ENCODE data around the gene UBAC2. TPM values are rescaled to one million over a fixed set of nuclear protein-coding genes. Genes with fewer than 3 reads are reported as not detected.

The UBAC2 gene
- total and polyA plus RNA-seq, 2 donors (not counting 1 experiment from before 2014, with no cell fraction given): 32.4 to 87.4 TPM

DNA sequence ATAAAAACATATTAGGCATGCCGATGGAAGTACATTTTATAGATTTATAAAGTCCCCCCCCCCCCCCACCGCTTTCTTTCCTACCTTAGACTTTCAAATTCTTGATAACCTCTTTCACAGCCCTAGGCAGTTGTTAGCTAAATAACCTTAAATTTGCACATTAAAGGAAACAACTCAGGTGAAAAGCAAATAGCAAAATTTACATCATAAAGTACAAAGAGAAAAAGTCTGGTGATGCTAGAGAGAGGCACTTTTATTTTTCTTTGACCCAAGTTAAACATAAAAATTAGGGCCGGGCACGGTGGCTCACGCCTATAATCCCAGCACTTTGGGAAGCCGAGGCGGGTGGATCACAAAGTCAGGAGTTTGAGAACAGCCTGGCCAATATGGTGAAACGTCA, 15.0 kb upstream of the UBAC2 start:
- Histone ChIP-seq H3K9ac (ENCODE audit: insufficient read depth, low read length) (no peak overlapping the region), H3K79me2 (ENCODE audit: control insufficient read depth, insufficient read depth, low read length) (no peaks in the 10 kb centered on the region), H2AFZ (ENCODE audit: low read length) (no peak overlapping the region), H3K27ac (ENCODE audit: insufficient read depth, low read length) (no peak overlapping the region), H3K4me1 (ENCODE audit: control insufficient read depth, extremely low read depth, insufficient read depth, low read length) (no peaks in the 10 kb centered on the region), H3K9me3 (ENCODE audit: control insufficient read depth, insufficient read depth, low read depth, low read length) (no peaks in the 10 kb centered on the region), H3K27me3 (ENCODE audit: control insufficient read depth, insufficient read depth, low read length) (peaks cover 2% of the 10 kb centered on the region), H3K4me2 (ENCODE audit: extremely low read depth, insufficient read depth, low read length) (no peak overlapping the region), H4K20me1 (ENCODE audit: control insufficient read depth, extremely low read depth, insufficient read depth, low read length) (no peaks in the 10 kb centered on the region), H3K36me3 (ENCODE audit: control insufficient read depth, insufficient read depth, low read length) (no peaks in the 10 kb centered on the region), H3K4me3 (replicated peaks in 1 of 4; ENCODE audit: control extremely low read depth in 1 of 4, insufficient read depth in 1 of 4, low read depth in 3 of 4, low read length in 4 of 4) (no peak overlapping the region)
- DNase-seq (ENCODE audit: low read depth in 2 of 2): no peak
- TF ChIP-seq EZH2 (IDR thresholded peaks at IDR 0.05; ENCODE audit: low read length, missing control alignments) (no peak), CTCF (conservative IDR thresholded peaks at IDR 0.05 in 1 of 2, IDR thresholded peaks at IDR 0.05 in 1 of 2; ENCODE audit: low read depth in 1 of 2, low read length in 2 of 2) (no peak)

DNA sequence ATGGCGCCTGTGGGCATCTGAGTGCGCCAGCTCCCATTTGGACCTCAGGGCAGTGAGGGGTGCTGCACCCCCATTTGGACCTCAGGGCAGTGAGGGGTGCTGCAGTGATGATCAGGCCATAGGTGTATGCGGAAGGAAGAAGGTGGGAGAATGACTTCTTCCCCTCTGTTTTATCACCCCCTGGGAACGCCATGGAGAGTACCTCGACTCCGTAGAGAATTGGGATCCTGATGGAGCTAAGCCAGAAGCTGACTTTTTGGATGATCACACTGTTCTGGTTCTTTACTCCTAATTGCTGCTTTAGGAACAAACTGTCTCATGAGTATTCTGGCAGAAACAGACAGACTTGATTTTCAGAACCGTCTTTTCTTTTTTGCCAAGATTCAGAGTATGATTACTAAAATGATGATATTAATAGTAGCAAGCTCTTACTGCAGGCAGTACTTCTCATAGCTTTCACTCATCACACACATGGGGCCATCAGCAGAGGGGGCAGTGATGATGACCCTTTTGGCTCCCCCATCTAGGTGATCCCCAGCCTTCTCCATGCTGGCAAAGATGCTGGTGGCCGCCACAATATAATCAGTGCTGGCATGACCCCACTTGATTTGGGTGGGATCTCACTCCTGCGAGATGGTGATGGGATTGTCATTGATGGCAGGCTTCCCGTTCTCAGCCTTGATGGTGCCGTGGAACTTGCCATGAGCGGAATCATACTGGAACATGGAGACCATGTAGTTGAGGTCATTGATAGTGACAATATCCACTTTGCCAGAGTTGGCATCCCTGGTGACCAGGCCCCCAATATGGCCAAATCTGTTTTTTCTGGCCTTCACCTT, 10.3 kb upstream of the UBAC2 start:
- no peak for DNase-seq (ENCODE audit: low read depth in 2 of 2)
- Histone ChIP-seq H3K9ac (ENCODE audit: insufficient read depth, low read length) (no peak overlapping the region), H3K9me3 (ENCODE audit: control insufficient read depth, insufficient read depth, low read depth, low read length) (no peaks in the 10 kb centered on the region), H3K27me3 (ENCODE audit: control insufficient read depth, insufficient read depth, low read length) (peaks cover 2% of the 10 kb centered on the region), H3K4me1 (ENCODE audit: control insufficient read depth, extremely low read depth, insufficient read depth, low read length) (no peaks in the 10 kb centered on the region), H4K20me1 (ENCODE audit: control insufficient read depth, extremely low read depth, insufficient read depth, low read length) (no peaks in the 10 kb centered on the region), H2AFZ (ENCODE audit: low read length) (no peak overlapping the region), H3K4me3 (replicated peaks in 1 of 4; ENCODE audit: control extremely low read depth in 1 of 4, insufficient read depth in 1 of 4, low read depth in 3 of 4, low read length in 4 of 4) (no peak overlapping the region), H3K36me3 (ENCODE audit: control insufficient read depth, insufficient read depth, low read length) (no peaks in the 10 kb centered on the region), H3K27ac (ENCODE audit: insufficient read depth, low read length) (no peak overlapping the region), H3K4me2 (ENCODE audit: extremely low read depth, insufficient read depth, low read length) (no peak overlapping the region), H3K79me2 (ENCODE audit: control insufficient read depth, insufficient read depth, low read length) (no peaks in the 10 kb centered on the region)
- no peak for TF ChIP-seq CTCF (conservative IDR thresholded peaks at IDR 0.05 in 1 of 2, IDR thresholded peaks at IDR 0.05 in 1 of 2; ENCODE audit: low read depth in 1 of 2, low read length in 2 of 2)
- TF ChIP-seq EZH2 (IDR thresholded peaks at IDR 0.05; ENCODE audit: low read length, missing control alignments): no peak

DNA sequence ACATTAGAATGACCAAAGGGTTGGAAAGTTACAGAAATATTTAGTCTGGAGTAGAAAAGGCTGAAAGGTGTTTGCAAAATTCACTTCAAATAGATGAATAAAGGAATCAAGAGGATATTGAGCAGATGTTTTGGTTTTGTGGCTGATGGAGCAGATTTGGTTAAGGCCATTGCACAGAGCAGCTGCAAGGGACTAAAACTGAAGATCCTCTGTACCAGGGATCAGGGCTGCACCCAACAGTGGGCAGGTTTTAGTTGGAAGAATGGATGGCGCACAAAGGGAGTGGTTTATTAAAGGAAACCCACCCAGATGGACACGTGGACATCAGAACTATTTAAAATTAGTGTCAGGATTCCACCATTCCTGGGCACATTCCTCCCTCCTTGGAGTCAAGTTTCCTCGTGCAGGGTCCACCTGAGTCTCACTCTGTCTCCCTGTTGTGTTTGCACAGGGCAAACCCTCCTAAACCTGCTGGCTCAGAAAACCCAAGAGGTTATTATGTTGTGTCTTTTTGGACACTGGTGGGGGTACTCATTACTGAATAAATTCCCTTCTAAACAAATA, 9.2 kb upstream of the UBAC2 start:
- H2AFZ ChIP-seq (ENCODE audit: low read length): no peak overlapping the region
- H3K27me3 ChIP-seq (ENCODE audit: control insufficient read depth, insufficient read depth, low read length): peaks cover 2% of the 10 kb centered on the region
- H4K20me1 ChIP-seq (ENCODE audit: control insufficient read depth, extremely low read depth, insufficient read depth, low read length): no peaks in the 10 kb centered on the region
- no peak overlapping the region for H3K4me2 ChIP-seq (ENCODE audit: extremely low read depth, insufficient read depth, low read length)
- TF ChIP-seq EZH2 (IDR thresholded peaks at IDR 0.05; ENCODE audit: low read length, missing control alignments) (no peak), CTCF (conservative IDR thresholded peaks at IDR 0.05 in 1 of 2, IDR thresholded peaks at IDR 0.05 in 1 of 2; ENCODE audit: low read depth in 1 of 2, low read length in 2 of 2) (no peak)
- H3K4me3 ChIP-seq (replicated peaks in 1 of 4; ENCODE audit: control extremely low read depth in 1 of 4, insufficient read depth in 1 of 4, low read depth in 3 of 4, low read length in 4 of 4): no peak overlapping the region
- H3K27ac ChIP-seq (ENCODE audit: insufficient read depth, low read length): no peak overlapping the region
- no peaks in the 10 kb centered on the region for H3K79me2 ChIP-seq (ENCODE audit: control insufficient read depth, insufficient read depth, low read length)
- H3K4me1 ChIP-seq (ENCODE audit: control insufficient read depth, extremely low read depth, insufficient read depth, low read length): no peaks in the 10 kb centered on the region
- H3K9ac ChIP-seq (ENCODE audit: insufficient read depth, low read length): no peak overlapping the region
- H3K9me3 ChIP-seq (ENCODE audit: control insufficient read depth, insufficient read depth, low read depth, low read length): no peaks in the 10 kb centered on the region
- DNase-seq (ENCODE audit: low read depth in 2 of 2): no peak
- no peaks in the 10 kb centered on the region for H3K36me3 ChIP-seq (ENCODE audit: control insufficient read depth, insufficient read depth, low read length)

Measured in fibroblast of lung (primary cell).